NT2/D1 (cell line): ENCODE results near the gene YAF2.

Experiments
- YY1 ChIP-seq: IDR thresholded peaks from 2 replicates; pipeline ENCODE4 v1.6.1; 2011; ENCODE audit not compliant: insufficient read length, insufficient read depth
- ZNF274 ChIP-seq: IDR thresholded peaks from 2 replicates; pipeline ENCODE4 v1.6.1; 2011; ENCODE audit warnings: mild to moderate bottlenecking, low read depth, low read length

DNA sequence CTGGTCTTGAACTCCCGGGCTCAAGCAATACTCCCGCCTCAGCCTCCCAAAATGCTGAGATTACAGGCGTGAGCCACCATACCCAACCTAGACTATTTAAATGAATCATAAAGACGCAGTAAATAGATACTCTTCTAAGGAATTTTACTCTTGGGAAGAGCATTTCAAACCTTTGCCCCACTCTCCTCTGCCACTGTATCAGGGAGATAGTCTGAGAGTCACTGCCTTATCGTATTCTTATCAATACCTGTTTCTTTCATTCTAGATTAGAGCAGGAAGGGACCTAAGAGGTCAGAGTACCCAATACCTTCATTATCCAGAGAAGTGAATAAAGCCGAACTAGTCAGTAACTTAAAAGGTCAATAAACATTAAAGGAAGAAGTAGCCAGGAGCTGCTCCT is 109.2 kb downstream of the YAF2 start:
- TF ChIP-seq YY1, result no peak
- no peak for TF ChIP-seq ZNF274
